Activated CD4-positive, alpha-beta T cell treated with anti-CD3 and anti-CD28 coated beads, Interleukin-2, amount 50 U/mL, for 24 hours (primary cell): ENCODE measurements around the gene EME1.
A peak's percentile ranks its signal among the peaks of the same experiment; 100 is the strongest.
"Not testable (repeated sequence)": the region's sequence is repeated elsewhere in the genome, so short reads cannot be mapped to it uniquely, and the experiment has no call there.

Source experiments
- DNase-seq, 2 donors: peaks; one replicate each; pipeline ENCODE4 v3.0.0-alpha.2; 2020; ENCODE audit warnings: low read depth in 1 of 2, low spot score in 1 of 2

The EME1 gene

GRCh38 chr17:50393700-50394099 lies 20.7 kb downstream of the EME1 start:
- DNase-seq = no peak

GRCh38 chr17:50394711-50395110 lies 21.7 kb downstream of the EME1 start:
- DNase-seq = no peak

- DNase-seq = peak; percentile 6 to 9
These were observed 23.5 kb downstream of the EME1 start for GRCh38 chr17:50396261-50397110.

GRCh38 chr17:50397111-50397918 lies 24.3 kb downstream of the EME1 start, which contains the start of gene LRRC59:
LRRC59 (minus strand) TSS chr17:50397523; CDS start chr17:50397317, 206 bp downstream.
- peak; percentile 86 to 89 for DNase-seq

- no peak for DNase-seq
These were observed 24.9 kb downstream of the EME1 start for GRCh38 chr17:50397919-50398285.

- not testable (repeated sequence) for DNase-seq
These were observed 25.6 kb downstream of the EME1 start for GRCh38 chr17:50398672-50399071.

GRCh38 chr17:50399591-50399990 lies 26.6 kb downstream of the EME1 start:
- not testable (repeated sequence) for DNase-seq

GRCh38 chr17:50405351-50405750 lies 32.3 kb downstream of the EME1 start:
- DNase-seq = not testable (repeated sequence)

GRCh38 chr17:50406578-50406977 lies 33.5 kb downstream of the EME1 start:
- no peak for DNase-seq

GRCh38 chr17:50407921-50408320 lies 34.9 kb downstream of the EME1 start:
- DNase-seq = no peak

GRCh38 chr17:50412188-50412732 lies 39.2 kb downstream of the EME1 start:
- no peak for DNase-seq

GRCh38 chr17:50414808-50415207 lies 41.8 kb downstream of the EME1 start:
- no peak for DNase-seq

GRCh38 chr17:50419577-50419976 lies 46.5 kb downstream of the EME1 start:
- not testable (repeated sequence) for DNase-seq

- DNase-seq = no peak
These were observed 47.5 kb downstream of the EME1 start for GRCh38 chr17:50420419-50421112.

GRCh38 chr17:50421308-50422051 lies 48.5 kb downstream of the EME1 start:
- DNase-seq = no peak

- no peak for DNase-seq
These were observed 49.7 kb downstream of the EME1 start for GRCh38 chr17:50422738-50423137.

GRCh38 chr17:50423553-50424159 lies 50.6 kb downstream of the EME1 start:
- DNase-seq = no peak

- DNase-seq = no peak
These were observed 51.4 kb downstream of the EME1 start for GRCh38 chr17:50424246-50424995.

GRCh38 chr17:50424996-50425681 lies 52.1 kb downstream of the EME1 start:
- no peak for DNase-seq
